GM23338 (cell line): ENCODE data around the gene PLS1. TPM values are rescaled to one million over a fixed set of nuclear protein-coding genes. Genes with fewer than 3 reads are reported as not detected.

Source experiments
- ATAC-seq: fragments of 200-7000 bp; cut with Tn5 transposase; 3 replicates; pipeline ENCODE4 v1.9.1; 2020
- DNase-seq: peaks from one replicate; pipeline ENCODE4 v3.0.0-alpha.2; 2015; ENCODE audit warnings: low spot score
- H2AFZ ChIP-seq: fragments of 200-600 bp; sonication (generic); 2 replicates; pipeline ENCODE4 v1.8.0; 2016; ENCODE audit warnings: antibody characterized with exemption, mild to moderate bottlenecking, moderate library complexity
- H3F3A ChIP-seq: fragments of 200-600 bp; sonication (generic); replicated peaks from 2 replicates; pipeline ENCODE4 v1.8.0; 2017; ENCODE audit warnings: antibody characterized with exemption, mixed run types, low read depth
- H3K27ac ChIP-seq: fragments of 200-600 bp; sonication (generic); 2 replicates; pipeline ENCODE4 v1.6.1; 2016; ENCODE audit warnings: low read depth
- H3K27me3 ChIP-seq: fragments of 200-600 bp; sonication (generic); 2 replicates; pipeline ENCODE4 v1.8.0; 2016; ENCODE audit warnings: mild to moderate bottlenecking, mixed run types, moderate library complexity; ENCODE audit not compliant: insufficient read depth
- H3K36me3 ChIP-seq: fragments of 200-600 bp; sonication (generic); 2 replicates; pipeline ENCODE4 v1.8.0; 2016; ENCODE audit warnings: mild to moderate bottlenecking; ENCODE audit not compliant: insufficient read depth
- H3K4me1 ChIP-seq: fragments of 200-600 bp; sonication (generic); 2 replicates; pipeline ENCODE4 v1.8.0; 2016; ENCODE audit warnings: mild to moderate bottlenecking, moderate library complexity; ENCODE audit not compliant: insufficient read depth
- H3K4me2 ChIP-seq: fragments of 200-600 bp; sonication (generic); 2 replicates; pipeline ENCODE4 v1.7.1; 2017; ENCODE audit warnings: mixed run types
- H3K4me3 ChIP-seq: fragments of 200-600 bp; sonication (generic); 2 replicates; pipeline ENCODE4 v1.6.1; 2016; ENCODE audit warnings: mixed run types
- H3K79me2 ChIP-seq: fragments of 200-600 bp; sonication (generic); replicated peaks from 2 replicates; pipeline ENCODE4 v1.8.0; 2017; ENCODE audit warnings: mild to moderate bottlenecking; ENCODE audit not compliant: insufficient read depth
- H3K9me2 ChIP-seq: fragments of 200-600 bp; sonication (generic); 2 replicates; pipeline ENCODE4 v1.8.0; 2017; ENCODE audit not compliant: insufficient read depth
- H4K20me1 ChIP-seq: fragments of 200-600 bp; sonication (generic); replicated peaks from 2 replicates; pipeline ENCODE4 v1.8.0; 2017; ENCODE audit warnings: mild to moderate bottlenecking; ENCODE audit not compliant: insufficient read depth
- H3K27ac Mint-ChIP-seq: 2 replicates; pipeline ENCODE4 v1.8.0; 2020; ENCODE audit warnings: inconsistent platforms, mild to moderate bottlenecking, moderate library complexity, mixed read lengths
- H3K27me3 Mint-ChIP-seq: 3 replicates; pipeline ENCODE4 v1.8.0; 2022; ENCODE audit warnings: low read depth, mild to moderate bottlenecking, moderate library complexity, mixed read lengths, inconsistent platforms; ENCODE audit not compliant: insufficient read depth, poor library complexity
- H3K36me3 Mint-ChIP-seq: 3 replicates; pipeline ENCODE4 v1.8.0; 2021; ENCODE audit warnings: low read depth, mild to moderate bottlenecking, inconsistent platforms, moderate library complexity, mixed read lengths
- H3K4me1 Mint-ChIP-seq: 3 replicates; pipeline ENCODE4 v1.8.0; 2020; ENCODE audit warnings: mild to moderate bottlenecking, inconsistent platforms, mixed read lengths
- H3K4me3 Mint-ChIP-seq: 3 replicates; pipeline ENCODE4 v1.8.0; 2021; ENCODE audit warnings: moderate library complexity, mild to moderate bottlenecking, inconsistent platforms, mixed read lengths
- H3K9me3 Mint-ChIP-seq: 3 replicates; pipeline ENCODE4 v1.8.0; 2020; ENCODE audit warnings: moderate library complexity, mild to moderate bottlenecking, inconsistent platforms, mixed read lengths
- EZH2phosphoT487 ChIP-seq: fragments of 200-600 bp; sonication (generic); IDR thresholded peaks from one replicate; pipeline ENCODE4 v1.8.1; 2018; ENCODE audit warnings: antibody characterized with exemption; ENCODE audit not compliant: unreplicated experiment
- JUNB ChIP-seq: IDR thresholded peaks from one replicate; pipeline ENCODE4 v1.6.1; 2016; ENCODE audit warnings: antibody characterized with exemption; ENCODE audit not compliant: unreplicated experiment
- POLR2AphosphoS5 ChIP-seq: IDR thresholded peaks from 2 replicates; pipeline ENCODE4 v1.6.1; 2016; ENCODE audit warnings: antibody characterized with exemption, low read depth
- ZNF331 ChIP-seq: fragments of 250-450 bp; sonication (Bioruptor Pico); IDR thresholded peaks from 2 replicates; pipeline ENCODE4 v1.5.0; 2020; ENCODE audit warnings: low read depth, mild to moderate bottlenecking, moderate library complexity
- polyA plus RNA-seq: library from polyadenylated mRNA; unstranded; fragments of >200 nt; fragmentation: Nextera tagmentation; extraction: Ambion mirVana; gene quantifications from 2 replicates; pipeline ENCODE4 v1.2.1, GENCODE V29; 2016
- total RNA-seq: library from RNA; depleted of rRNA; stranded (reverse); fragments of >200 nt; shearing (Covaris generic); gene quantifications from 2 replicates; pipeline ENCODE4 v1.2.3, GENCODE V29; 2014
- TF ChIP-seq, protein P1 (sequence below): fragments of 250-450 bp; sonication (Bioruptor Pico); IDR thresholded peaks from 2 replicates; pipeline ENCODE4 v1.5.0; 2020; ENCODE audit warnings: mild to moderate bottlenecking, moderate library complexity

PLS1 gene
- total and polyA plus RNA-seq, 2 experiments from 2014 or later, result 18.4 to 42.2 TPM

DNA sequence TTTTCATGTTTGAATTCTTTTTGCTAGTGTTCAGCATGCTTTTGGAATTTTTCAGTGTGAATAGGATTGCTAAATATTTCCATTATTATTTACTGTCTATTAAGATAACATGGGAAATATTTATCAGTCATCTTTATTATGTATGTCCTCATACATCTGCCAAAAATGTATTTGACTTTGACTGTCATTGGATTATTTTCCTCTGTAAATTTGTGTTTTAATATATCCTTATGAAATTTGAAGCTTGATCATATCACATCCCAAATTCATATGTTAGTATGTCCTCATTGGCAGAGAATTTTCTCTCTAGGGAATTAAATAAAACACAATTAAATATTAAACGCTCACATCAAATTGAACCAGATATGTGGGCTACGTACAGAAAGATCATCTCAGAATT lies 95.3 kb downstream of the PLS1 start (continued):
- TF ChIP-seq, protein P1, sequence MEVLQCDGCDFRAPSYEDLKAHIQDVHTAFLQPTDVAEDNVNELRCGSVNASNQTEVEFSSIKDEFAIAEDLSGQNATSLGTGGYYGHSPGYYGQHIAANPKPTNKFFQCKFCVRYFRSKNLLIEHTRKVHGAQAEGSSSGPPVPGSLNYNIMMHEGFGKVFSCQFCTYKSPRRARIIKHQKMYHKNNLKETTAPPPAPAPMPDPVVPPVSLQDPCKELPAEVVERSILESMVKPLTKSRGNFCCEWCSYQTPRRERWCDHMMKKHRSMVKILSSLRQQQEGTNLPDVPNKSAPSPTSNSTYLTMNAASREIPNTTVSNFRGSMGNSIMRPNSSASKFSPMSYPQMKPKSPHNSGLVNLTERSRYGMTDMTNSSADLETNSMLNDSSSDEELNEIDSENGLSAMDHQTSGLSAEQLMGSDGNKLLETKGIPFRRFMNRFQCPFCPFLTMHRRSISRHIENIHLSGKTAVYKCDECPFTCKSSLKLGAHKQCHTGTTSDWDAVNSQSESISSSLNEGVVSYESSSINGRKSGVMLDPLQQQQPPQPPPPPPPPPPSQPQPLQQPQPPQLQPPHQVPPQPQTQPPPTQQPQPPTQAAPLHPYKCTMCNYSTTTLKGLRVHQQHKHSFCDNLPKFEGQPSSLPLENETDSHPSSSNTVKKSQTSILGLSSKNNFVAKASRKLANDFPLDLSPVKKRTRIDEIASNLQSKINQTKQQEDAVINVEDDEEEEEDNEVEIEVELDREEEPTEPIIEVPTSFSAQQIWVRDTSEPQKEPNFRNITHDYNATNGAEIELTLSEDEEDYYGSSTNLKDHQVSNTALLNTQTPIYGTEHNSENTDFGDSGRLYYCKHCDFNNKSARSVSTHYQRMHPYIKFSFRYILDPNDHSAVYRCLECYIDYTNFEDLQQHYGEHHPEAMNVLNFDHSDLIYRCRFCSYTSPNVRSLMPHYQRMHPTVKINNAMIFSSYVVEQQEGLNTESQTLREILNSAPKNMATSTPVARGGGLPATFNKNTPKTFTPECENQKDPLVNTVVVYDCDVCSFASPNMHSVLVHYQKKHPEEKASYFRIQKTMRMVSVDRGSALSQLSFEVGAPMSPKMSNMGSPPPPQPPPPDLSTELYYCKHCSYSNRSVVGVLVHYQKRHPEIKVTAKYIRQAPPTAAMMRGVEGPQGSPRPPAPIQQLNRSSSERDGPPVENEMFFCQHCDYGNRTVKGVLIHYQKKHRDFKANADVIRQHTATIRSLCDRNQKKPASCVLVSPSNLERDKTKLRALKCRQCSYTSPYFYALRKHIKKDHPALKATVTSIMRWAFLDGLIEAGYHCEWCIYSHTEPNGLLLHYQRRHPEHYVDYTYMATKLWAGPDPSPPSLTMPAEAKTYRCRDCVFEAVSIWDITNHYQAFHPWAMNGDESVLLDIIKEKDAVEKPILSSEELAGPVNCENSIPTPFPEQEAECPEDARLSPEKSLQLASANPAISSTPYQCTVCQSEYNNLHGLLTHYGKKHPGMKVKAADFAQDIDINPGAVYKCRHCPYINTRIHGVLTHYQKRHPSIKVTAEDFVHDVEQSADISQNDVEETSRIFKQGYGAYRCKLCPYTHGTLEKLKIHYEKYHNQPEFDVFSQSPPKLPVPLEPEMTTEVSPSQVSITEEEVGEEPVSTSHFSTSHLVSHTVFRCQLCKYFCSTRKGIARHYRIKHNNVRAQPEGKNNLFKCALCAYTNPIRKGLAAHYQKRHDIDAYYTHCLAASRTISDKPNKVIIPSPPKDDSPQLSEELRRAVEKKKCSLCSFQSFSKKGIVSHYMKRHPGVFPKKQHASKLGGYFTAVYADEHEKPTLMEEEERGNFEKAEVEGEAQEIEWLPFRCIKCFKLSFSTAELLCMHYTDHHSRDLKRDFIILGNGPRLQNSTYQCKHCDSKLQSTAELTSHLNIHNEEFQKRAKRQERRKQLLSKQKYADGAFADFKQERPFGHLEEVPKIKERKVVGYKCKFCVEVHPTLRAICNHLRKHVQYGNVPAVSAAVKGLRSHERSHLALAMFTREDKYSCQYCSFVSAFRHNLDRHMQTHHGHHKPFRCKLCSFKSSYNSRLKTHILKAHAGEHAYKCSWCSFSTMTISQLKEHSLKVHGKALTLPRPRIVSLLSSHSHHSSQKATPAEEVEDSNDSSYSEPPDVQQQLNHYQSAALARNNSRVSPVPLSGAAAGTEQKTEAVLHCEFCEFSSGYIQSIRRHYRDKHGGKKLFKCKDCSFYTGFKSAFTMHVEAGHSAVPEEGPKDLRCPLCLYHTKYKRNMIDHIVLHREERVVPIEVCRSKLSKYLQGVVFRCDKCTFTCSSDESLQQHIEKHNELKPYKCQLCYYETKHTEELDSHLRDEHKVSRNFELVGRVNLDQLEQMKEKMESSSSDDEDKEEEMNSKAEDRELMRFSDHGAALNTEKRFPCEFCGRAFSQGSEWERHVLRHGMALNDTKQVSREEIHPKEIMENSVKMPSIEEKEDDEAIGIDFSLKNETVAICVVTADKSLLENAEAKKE (CRISPR knock-in tag), result no peak
- TF ChIP-seq ZNF331 (CRISPR knock-in tag), result no peak

DNA sequence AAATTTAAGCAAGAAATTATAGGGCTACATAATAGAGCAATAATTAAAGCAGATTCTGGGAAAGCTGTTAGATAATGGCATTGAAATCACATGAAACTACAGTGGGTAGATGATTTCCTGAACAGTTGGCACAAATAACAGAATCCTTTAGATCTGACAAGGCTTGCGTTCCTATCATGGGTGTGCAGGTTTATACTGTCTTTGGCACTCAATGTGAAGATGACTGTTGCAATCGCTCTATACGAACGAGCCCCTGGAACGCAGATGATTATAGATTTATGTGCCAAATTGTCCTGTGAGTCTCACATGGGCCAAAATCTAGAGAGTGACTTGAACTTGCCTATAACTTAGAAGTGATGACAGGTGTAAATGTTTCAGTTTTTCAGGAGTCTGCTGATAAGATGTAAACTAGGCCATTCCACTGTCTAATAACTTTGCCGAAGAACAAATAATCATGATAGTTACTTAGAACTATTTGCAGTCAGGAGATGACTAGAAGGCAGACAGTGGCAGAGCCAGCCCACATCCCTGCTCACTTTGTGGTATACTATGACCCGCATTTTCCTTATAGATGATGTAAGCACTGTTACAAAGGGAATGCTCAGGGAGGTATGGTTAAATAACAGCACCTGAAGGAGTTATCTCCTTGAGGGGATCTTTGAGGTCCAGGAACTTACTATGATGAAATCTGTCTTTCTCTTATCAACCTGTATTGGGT lies 97.1 kb downstream of the PLS1 start:
- Mint-ChIP-seq H3K27ac (no peak overlapping the region), H3K4me1 (no peaks in the 10 kb centered on the region), H3K4me3 (no peak overlapping the region), H3K27me3 (no peaks in the 10 kb centered on the region), H3K9me3 (no peaks in the 10 kb centered on the region), H3K36me3 (no peaks in the 10 kb centered on the region)
- H3K4me3 ChIP-seq, result no peak overlapping the region
- no peaks in the 10 kb centered on the region for H3F3A ChIP-seq
- H4K20me1 ChIP-seq, result no peaks in the 10 kb centered on the region
- no peaks in the 10 kb centered on the region for H3K27me3 ChIP-seq
- no peaks in the 10 kb centered on the region for H3K36me3 ChIP-seq
- H3K4me2 ChIP-seq, result no peak overlapping the region
- H3K4me1 ChIP-seq, result no peaks in the 10 kb centered on the region
- DNase-seq (no peak), ATAC-seq (no peak)
- no peaks in the 10 kb centered on the region for H3K9me2 ChIP-seq
- TF ChIP-seq JUNB, result no peak
- no peak for TF ChIP-seq POLR2AphosphoS5
- no peak for TF ChIP-seq EZH2phosphoT487
- no peaks in the 10 kb centered on the region for H3K79me2 ChIP-seq
- no peak overlapping the region for H3K27ac ChIP-seq
- no peak overlapping the region for H2AFZ ChIP-seq
